Measurements from ENCODE around the gene ST3GAL2.

DNA sequence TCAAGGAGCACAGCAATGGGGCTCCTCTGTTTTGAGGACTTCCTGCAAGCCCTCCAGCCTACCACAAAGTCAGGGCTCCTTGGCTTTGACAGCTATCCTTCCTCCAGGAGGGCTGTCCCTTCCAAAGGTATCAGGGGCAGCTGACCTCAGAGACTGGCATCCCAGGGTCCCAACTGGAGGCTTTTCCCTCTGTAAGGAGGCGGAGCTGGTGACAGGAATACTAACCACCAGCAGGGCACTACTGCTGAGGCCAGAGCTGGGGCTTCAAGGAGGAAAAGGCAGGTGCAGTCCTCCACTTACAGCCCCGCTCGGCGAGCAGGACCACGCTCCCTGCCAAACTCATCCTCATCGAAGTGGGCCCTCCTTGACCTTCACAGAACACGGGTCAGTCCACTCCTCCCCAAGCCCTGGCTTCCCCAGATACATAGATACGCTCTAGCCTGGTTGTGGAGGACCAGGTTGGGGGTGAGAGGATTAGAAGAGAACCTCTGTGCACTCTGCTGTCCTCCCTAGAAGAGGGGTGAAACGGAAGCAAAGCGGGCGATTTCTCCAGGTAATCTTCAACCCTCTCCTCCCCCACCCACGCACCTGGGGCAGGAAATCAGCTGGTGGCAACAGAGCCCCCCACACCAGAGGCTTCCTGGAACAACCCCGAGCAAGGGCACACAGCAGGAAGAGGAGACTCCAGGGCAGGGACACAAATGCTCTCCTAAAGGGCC, 20.5 kb downstream of the ST3GAL2 start:
- TF ChIP-seq BHLHE40 (IDR thresholded peaks at IDR 0.05; ENCODE audit: borderline replicate concordance) (no peak), SUZ12 (IDR thresholded peaks at IDR 0.05) (no peak), HDGF (IDR thresholded peaks at IDR 0.05; ENCODE audit: borderline replicate concordance) (no peak), NFRKB (IDR thresholded peaks at IDR 0.05) (no peak), PKNOX1 (IDR thresholded peaks at IDR 0.05) (no peak), CTBP1 (IDR thresholded peaks at IDR 0.05; ENCODE audit: borderline replicate concordance) (no peak), SP1 (IDR thresholded peaks at IDR 0.05) (no peak)
